OCI-LY1 (cell line): ENCODE measurements around the gene TGFBR2.

Experiments
- H2AFZ ChIP-seq: fragments of 200-600 bp; sonication (generic), shearing (Covaris generic); 2 replicates; pipeline ENCODE4 v1.6.0; 2014; ENCODE audit warnings: antibody characterized with exemption, mild to moderate bottlenecking, low read length
- H3F3A ChIP-seq: fragments of 200-600 bp; sonication (generic), shearing (Covaris generic); 2 replicates; pipeline ENCODE4 v1.6.0; 2014; ENCODE audit warnings: mild to moderate bottlenecking, antibody characterized with exemption, low read length, moderate library complexity; ENCODE audit not compliant: insufficient read depth
- H3K27ac ChIP-seq: fragments of 200-600 bp; sonication (generic); 2 replicates; pipeline ENCODE4 v1.5.1; 2014; ENCODE audit warnings: low read length, mixed run types, mild to moderate bottlenecking, low read depth; ENCODE audit not compliant: poor library complexity, severe bottlenecking
- H3K27me3 ChIP-seq: fragments of 200-600 bp; sonication (generic); 2 replicates; pipeline ENCODE4 v1.6.0; 2014; ENCODE audit warnings: antibody characterized with exemption, mild to moderate bottlenecking, low read length, moderate library complexity; ENCODE audit not compliant: insufficient read depth
- H3K36me3 ChIP-seq: fragments of 200-600 bp; sonication (generic); 2 replicates; pipeline ENCODE4 v1.6.1; 2014; ENCODE audit warnings: mild to moderate bottlenecking, antibody characterized with exemption, low read length, moderate library complexity, mixed read lengths; ENCODE audit not compliant: insufficient read depth
- H3K4me1 ChIP-seq: fragments of 200-600 bp; sonication (generic); 2 replicates; pipeline ENCODE4 v1.5.1; 2014; ENCODE audit warnings: mild to moderate bottlenecking, low read length, moderate library complexity; ENCODE audit not compliant: insufficient read depth, severe bottlenecking
- H3K4me2 ChIP-seq: fragments of 200-600 bp; sonication (generic), shearing (Covaris generic); 2 replicates; pipeline ENCODE4 v1.6.1; 2014; ENCODE audit warnings: low read length
- H3K4me3 ChIP-seq: fragments of 200-600 bp; sonication (generic); 2 replicates; pipeline ENCODE4 v1.5.1; 2014; ENCODE audit warnings: low read length, low read depth, mild to moderate bottlenecking, mixed read lengths; ENCODE audit not compliant: poor library complexity, severe bottlenecking
- H3K79me2 ChIP-seq: fragments of 200-600 bp; shearing (Covaris generic); 2 replicates; pipeline ENCODE4 v1.6.1; 2016; ENCODE audit warnings: mixed run types, low read length, mixed read lengths; ENCODE audit not compliant: insufficient read depth
- H3K9ac ChIP-seq: fragments of 200-600 bp; sonication (generic), shearing (Covaris generic); 2 replicates; pipeline ENCODE4 v1.6.1; 2014; ENCODE audit warnings: mild to moderate bottlenecking, low read length, mixed read lengths
- H3K9me2 ChIP-seq: fragments of 200-600 bp; sonication (generic), shearing (Covaris generic); 2 replicates; pipeline ENCODE4 v1.6.1; 2014; ENCODE audit warnings: low read depth, mild to moderate bottlenecking, low read length, mixed read lengths
- H3K9me3 ChIP-seq: fragments of 200-600 bp; shearing (Covaris generic); 2 replicates; pipeline ENCODE4 v1.6.1; 2014; ENCODE audit warnings: low read length, mixed read lengths
- H4K20me1 ChIP-seq: fragments of 200-600 bp; sonication (generic), shearing (Covaris generic); 2 replicates; pipeline ENCODE4 v1.6.0; 2016; ENCODE audit warnings: mild to moderate bottlenecking, low read length; ENCODE audit not compliant: insufficient read depth
- EZH2 ChIP-seq: fragments of 200-600 bp; sonication (generic), shearing (Covaris generic); IDR thresholded peaks from 2 replicates; pipeline ENCODE4 v1.8.0; 2017; ENCODE audit warnings: borderline replicate concordance, mixed run types, mild to moderate bottlenecking, antibody characterized with exemption, low read length, moderate library complexity, mixed read lengths
- TF ChIP-seq, protein P1 (sequence below): fragments of 200-600 bp; sonication (generic), shearing (Covaris generic); IDR thresholded peaks from 2 replicates; pipeline ENCODE4 v1.5.1; 2017; ENCODE audit warnings: mild to moderate bottlenecking, antibody characterized with exemption, low read length, moderate library complexity, mixed read lengths

Gene TGFBR2

DNA sequence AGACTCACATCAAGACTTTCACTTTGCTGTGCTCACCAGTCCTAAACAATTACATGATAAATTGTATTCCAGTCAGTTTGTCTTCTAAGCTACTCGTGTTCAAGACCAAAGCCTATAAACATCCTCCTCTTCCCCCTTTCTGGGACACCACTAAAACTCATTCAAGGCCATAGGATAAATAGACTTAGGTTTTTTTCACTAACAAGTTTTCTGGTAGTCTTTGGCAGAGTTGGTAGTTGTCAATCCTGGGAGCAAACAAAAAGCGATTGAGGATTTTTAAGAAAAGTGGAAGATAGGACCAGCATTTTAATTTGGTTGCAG lies 114.9 kb downstream of the TGFBR2 start:
- Histone ChIP-seq H3K79me2 (no peaks in the 10 kb centered on the region), H3K27me3 (no peaks in the 10 kb centered on the region), H3K36me3 (no peaks in the 10 kb centered on the region), H3K9me3 (no peaks in the 10 kb centered on the region), H3K9ac (no peak overlapping the region), H4K20me1 (no peaks in the 10 kb centered on the region), H3K4me1 (peaks cover 31% of the 10 kb centered on the region), H2AFZ (no peak overlapping the region), H3K27ac (no peak overlapping the region), H3K4me2 (no peak overlapping the region), H3K9me2 (no peaks in the 10 kb centered on the region), H3K4me3 (no peak overlapping the region), H3F3A (no peaks in the 10 kb centered on the region)
- TF ChIP-seq EZH2: no peak
- TF ChIP-seq, protein P1, sequence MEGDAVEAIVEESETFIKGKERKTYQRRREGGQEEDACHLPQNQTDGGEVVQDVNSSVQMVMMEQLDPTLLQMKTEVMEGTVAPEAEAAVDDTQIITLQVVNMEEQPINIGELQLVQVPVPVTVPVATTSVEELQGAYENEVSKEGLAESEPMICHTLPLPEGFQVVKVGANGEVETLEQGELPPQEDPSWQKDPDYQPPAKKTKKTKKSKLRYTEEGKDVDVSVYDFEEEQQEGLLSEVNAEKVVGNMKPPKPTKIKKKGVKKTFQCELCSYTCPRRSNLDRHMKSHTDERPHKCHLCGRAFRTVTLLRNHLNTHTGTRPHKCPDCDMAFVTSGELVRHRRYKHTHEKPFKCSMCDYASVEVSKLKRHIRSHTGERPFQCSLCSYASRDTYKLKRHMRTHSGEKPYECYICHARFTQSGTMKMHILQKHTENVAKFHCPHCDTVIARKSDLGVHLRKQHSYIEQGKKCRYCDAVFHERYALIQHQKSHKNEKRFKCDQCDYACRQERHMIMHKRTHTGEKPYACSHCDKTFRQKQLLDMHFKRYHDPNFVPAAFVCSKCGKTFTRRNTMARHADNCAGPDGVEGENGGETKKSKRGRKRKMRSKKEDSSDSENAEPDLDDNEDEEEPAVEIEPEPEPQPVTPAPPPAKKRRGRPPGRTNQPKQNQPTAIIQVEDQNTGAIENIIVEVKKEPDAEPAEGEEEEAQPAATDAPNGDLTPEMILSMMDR: no peak

DNA sequence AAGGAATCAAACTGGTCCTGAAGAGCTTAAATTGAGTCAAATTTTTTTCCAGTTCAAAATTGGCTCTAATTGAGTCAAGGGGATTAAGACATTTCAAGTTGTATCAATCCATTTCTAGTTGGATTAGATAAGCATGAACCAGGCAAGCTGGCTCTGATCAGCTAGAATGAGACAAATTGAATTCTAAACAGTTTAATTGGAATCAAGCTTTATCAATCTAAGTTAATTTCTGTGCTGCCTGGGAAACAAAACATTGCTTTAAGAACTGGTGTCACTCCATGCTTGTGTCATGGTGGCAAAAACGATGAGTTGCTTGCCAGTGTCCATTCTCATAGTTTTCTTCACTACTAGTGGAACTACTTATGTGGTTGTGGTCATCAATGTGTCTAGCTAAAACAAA lies 116.8 kb downstream of the TGFBR2 start:
- Histone ChIP-seq H2AFZ (no peak overlapping the region), H3K4me1 (peaks cover 22% of the 10 kb centered on the region), H3K27me3 (no peaks in the 10 kb centered on the region), H3K27ac (no peak overlapping the region), H3K79me2 (no peaks in the 10 kb centered on the region), H3K9ac (no peak overlapping the region), H3K36me3 (no peaks in the 10 kb centered on the region), H3K9me2 (no peaks in the 10 kb centered on the region), H3K4me3 (no peak overlapping the region), H3K9me3 (no peaks in the 10 kb centered on the region), H3F3A (no peaks in the 10 kb centered on the region), H3K4me2 (no peak overlapping the region), H4K20me1 (no peaks in the 10 kb centered on the region)
- TF ChIP-seq, protein P1: no peak
- TF ChIP-seq EZH2: no peak

DNA sequence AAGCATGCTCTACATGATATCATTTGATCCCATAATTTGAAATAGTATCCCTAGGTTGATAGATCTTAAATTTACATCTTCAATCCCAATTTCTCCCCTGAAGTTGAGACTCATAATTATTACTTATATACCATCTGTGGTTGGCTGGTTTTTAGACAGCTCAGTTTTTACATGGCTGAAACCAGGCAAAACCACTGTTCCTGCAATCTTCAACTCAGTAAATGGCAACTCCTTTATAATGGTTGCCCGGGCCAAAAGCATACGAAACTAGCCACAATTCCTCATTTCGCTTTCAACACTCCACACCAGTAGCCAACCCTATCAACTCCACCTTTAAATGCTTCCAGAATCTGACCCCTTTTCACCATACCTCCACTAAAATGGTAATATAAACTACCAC lies 118.5 kb downstream of the TGFBR2 start:
- Histone ChIP-seq H3K9me2 (no peaks in the 10 kb centered on the region), H3K36me3 (no peaks in the 10 kb centered on the region), H3K4me2 (no peak overlapping the region), H3K4me3 (no peak overlapping the region), H3K79me2 (no peaks in the 10 kb centered on the region), H3F3A (no peaks in the 10 kb centered on the region), H2AFZ (no peak overlapping the region), H4K20me1 (no peaks in the 10 kb centered on the region), H3K4me1 (peaks cover 15% of the 10 kb centered on the region), H3K27me3 (no peaks in the 10 kb centered on the region), H3K9ac (no peak overlapping the region), H3K9me3 (no peaks in the 10 kb centered on the region), H3K27ac (no peak overlapping the region)
- no peak for TF ChIP-seq EZH2
- TF ChIP-seq, protein P1: no peak
